ENCODE results near the gene USF3. TPM values are rescaled to one million over a fixed set of nuclear protein-coding genes. Genes with fewer than 3 reads are reported as not detected.

The USF3 gene
- total and polyA plus RNA-seq, 2 of the 8 experiments (the other 6 are each of a cell fraction or from before 2014, with no cell fraction given), result 9.6 to 18.5 TPM

DNA sequence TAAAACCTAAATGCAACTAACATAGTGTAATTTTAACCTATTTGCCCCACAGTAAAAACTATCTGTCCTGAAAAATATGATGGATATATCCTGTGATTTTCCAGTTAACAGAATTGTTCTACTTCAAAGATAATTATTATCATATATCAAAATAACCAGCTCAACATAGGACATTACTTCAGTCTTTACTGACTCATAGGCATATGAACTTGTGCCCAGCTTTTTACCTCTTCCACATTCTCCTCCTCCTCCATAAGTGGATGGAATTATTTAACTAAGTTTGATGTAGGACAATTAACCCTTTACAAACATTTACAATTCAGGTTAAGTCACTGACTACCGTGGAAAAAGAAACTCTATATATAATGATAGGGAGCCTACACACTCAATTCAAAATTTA, 22.9 kb upstream of the USF3 start:
- H2BK20ac ChIP-seq (ENCODE audit: low read length), result no peak overlapping the region
- FAIRE-seq, result no peak
- ChIA-PET CTCF (ENCODE audit: partially characterized antibody) (no interaction called here), POLR2A (ENCODE audit: partially characterized antibody) (no interaction called here)
- no peak overlapping the region for H4K5ac ChIP-seq (ENCODE audit: insufficient read length, low read depth, low read length)
- H4K8ac ChIP-seq (ENCODE audit: extremely low read depth, insufficient read depth, low read length), result no peak overlapping the region
- H3K27me3 ChIP-seq (replicated peaks in 1 of 4; ENCODE audit: control insufficient read depth in 3 of 4, extremely low read depth in 1 of 4, insufficient read depth in 3 of 4, low read length in 3 of 4), result no peaks in the 10 kb centered on the region
- H3K79me1 ChIP-seq (ENCODE audit: low read depth, low read length), result no peaks in the 10 kb centered on the region
- H3K27ac ChIP-seq (ENCODE audit: low read depth, low read length), result no peak overlapping the region
- no peak overlapping the region for H2BK12ac ChIP-seq (ENCODE audit: low read depth, low read length)
- no peak overlapping the region for H3K23ac ChIP-seq (ENCODE audit: insufficient read length)
- H3K4me3 ChIP-seq (ENCODE audit: extremely low read depth in 1 of 4, insufficient read depth in 2 of 4, low read depth in 3 of 4, low read length in 4 of 4), result no peak overlapping the region
- H3K4me2 ChIP-seq (ENCODE audit: insufficient read depth in 1 of 2, low read depth in 2 of 2, low read length in 2 of 2), result no peak overlapping the region
- H2AK5ac ChIP-seq (ENCODE audit: low read depth, low read length), result no peak overlapping the region
- no peak overlapping the region for H2AFZ ChIP-seq (ENCODE audit: low read length)
- peaks cover 0 to under 1% of the 10 kb centered on the region in 2 experiments for H4K20me1 ChIP-seq (replicated peaks in 1 of 2; ENCODE audit: control insufficient read depth in 1 of 2, insufficient read depth in 2 of 2, low read length in 2 of 2)
- H4K91ac ChIP-seq (replicated peaks; ENCODE audit: insufficient read length, low read length), result no peak overlapping the region
- no peak overlapping the region for H3K56ac ChIP-seq (replicated peaks; ENCODE audit: insufficient read length, low read depth, low read length)
- TF ChIP-seq CEBPB (IDR thresholded peaks at IDR 0.05; ENCODE audit: low read depth, low read length) (no peak), TAF1 (IDR thresholded peaks at IDR 0.05; ENCODE audit: low read depth, low read length) (no peak), SIX5 (IDR thresholded peaks at IDR 0.05; ENCODE audit: low read depth, low read length) (no peak), ZNF274 (IDR thresholded peaks at IDR 0.05; ENCODE audit: borderline replicate concordance, extremely low read depth, low read length) (no peak), FOSL1 (IDR thresholded peaks at IDR 0.05; ENCODE audit: insufficient read depth, low read depth, low read length) (no peak), CTBP2 (IDR thresholded peaks at IDR 0.05; ENCODE audit: borderline replicate concordance, insufficient read depth, insufficient read length, low read length) (no peak), BCL11A (IDR thresholded peaks at IDR 0.05; ENCODE audit: low read depth in 2 of 2, low read length in 2 of 2) (no peak), MAFK (IDR thresholded peaks at IDR 0.05; ENCODE audit: low read depth, low read length) (no peak), CHD1 (IDR thresholded peaks at IDR 0.05; ENCODE audit: low read depth, low read length) (no peak), JUN (IDR thresholded peaks at IDR 0.05; ENCODE audit: low read depth, low read length) (no peak), TCF12 (IDR thresholded peaks at IDR 0.05; ENCODE audit: low read depth, low read length) (no peak), CHD2 (IDR thresholded peaks at IDR 0.05; ENCODE audit: low read length) (no peak), SUZ12 (IDR thresholded peaks at IDR 0.05; ENCODE audit: low read length) (no peak)
- TF ChIP-seq, protein P1, sequence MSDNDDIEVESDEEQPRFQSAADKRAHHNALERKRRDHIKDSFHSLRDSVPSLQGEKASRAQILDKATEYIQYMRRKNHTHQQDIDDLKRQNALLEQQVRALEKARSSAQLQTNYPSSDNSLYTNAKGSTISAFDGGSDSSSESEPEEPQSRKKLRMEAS (IDR thresholded peaks at IDR 0.05), result no peak
- no peak overlapping the region for H3K9ac ChIP-seq (replicated peaks in 1 of 4; ENCODE audit: extremely low read depth in 1 of 4, low read depth in 3 of 4, low read length in 3 of 4)
- H3K36me3 ChIP-seq (ENCODE audit: control insufficient read depth in 2 of 4, insufficient read depth in 4 of 4, low read length in 3 of 4), result peaks cover 0 to 63% (median 25%) of the 10 kb centered on the region in 4 experiments; a peak in 6 of 8 replicates
- no peaks in the 10 kb centered on the region for H3K23me2 ChIP-seq (ENCODE audit: low read depth, low read length)
- H3K4me1 ChIP-seq (replicated peaks in 1 of 4; ENCODE audit: control insufficient read depth in 3 of 4, insufficient read depth in 4 of 4, low read length in 3 of 4), result no peaks in the 10 kb centered on the region
- H3K14ac ChIP-seq (ENCODE audit: insufficient read length), result no peak overlapping the region
- WGBS, 2 experiments (ENCODE audit: extremely low coverage in 1 of 2, insufficient coverage in 1 of 2, insufficient read length in 1 of 2, insufficient replicate concordance in 2 of 2, low coverage in 1 of 2, low lambda C conversion rate in 2 of 2, missing lambda C conversion rate in 1 of 2), result 93% methylated on average over 1 of the region's 1 CpG; no CpG with 5 or more reads in 1 of the 2 experiments
- H3K4ac ChIP-seq (replicated peaks; ENCODE audit: insufficient read length, low read depth, low read length), result no peak overlapping the region
- H2BK5ac ChIP-seq (ENCODE audit: low read depth, low read length), result no peak overlapping the region
- H3K18ac ChIP-seq (ENCODE audit: extremely low read depth, low read length), result no peak overlapping the region
- no peaks in the 10 kb centered on the region for H3K9me3 ChIP-seq (ENCODE audit: insufficient read depth in 2 of 2, low read depth in 1 of 2, low read length in 1 of 2)
- peaks cover 0 to 11% of the 10 kb centered on the region in 2 experiments; a peak in 2 of 4 replicates for H3K79me2 ChIP-seq (ENCODE audit: control insufficient read depth in 1 of 2, insufficient read depth in 2 of 2, low read length in 2 of 2)
- H2BK120ac ChIP-seq (replicated peaks; ENCODE audit: low read depth, low read length), result no peak overlapping the region
- no peak overlapping the region for H2BK15ac ChIP-seq (ENCODE audit: low read length)
- no peak for DNase-seq (ENCODE audit: low read depth in 1 of 2, low spot score in 2 of 2)

Measured in H1 (cell line).